ENCODE data around the gene MYO18A. TPM values are rescaled to one million over a fixed set of nuclear protein-coding genes. Genes with fewer than 3 reads are reported as not detected.
"Not testable (repeated sequence)": the region's sequence is repeated elsewhere in the genome, so short reads cannot be mapped to it uniquely, and the experiment has no call there.

MYO18A gene
- total RNA-seq, 1 experiment from 2014 or later: 108 TPM

- DNase-seq (ENCODE audit: low spot score): no peak
Measured at GRCh38 chr17:29107084-29107483, 73.1 kb downstream of the MYO18A start.

- no peak for DNase-seq (ENCODE audit: low spot score)
Measured at GRCh38 chr17:29103341-29103740, 76.9 kb downstream of the MYO18A start.

- DNase-seq (ENCODE audit: low spot score): no peak
Measured at GRCh38 chr17:29102741-29103181, 77.4 kb downstream of the MYO18A start.

- no peak for DNase-seq (ENCODE audit: low spot score)
Measured at GRCh38 chr17:29102046-29102445, 78.2 kb downstream of the MYO18A start.

GRCh38 chr17:29100296-29100695 is 79.9 kb downstream of the MYO18A start:
- DNase-seq (ENCODE audit: low spot score): no peak

- DNase-seq (ENCODE audit: low spot score): no peak
Measured at GRCh38 chr17:29099527-29099926, 80.7 kb downstream of the MYO18A start.

- no peak for DNase-seq (ENCODE audit: low spot score)
Measured at GRCh38 chr17:29096094-29096493, 84.1 kb downstream of the MYO18A start.

- no peak for DNase-seq (ENCODE audit: low spot score)
Measured at GRCh38 chr17:29095439-29095838, 84.8 kb downstream of the MYO18A start.

GRCh38 chr17:29094101-29094708 is 86.0 kb downstream of the MYO18A start:
- DNase-seq (ENCODE audit: low spot score): no peak

GRCh38 chr17:29093090-29093871 is 86.9 kb downstream of the MYO18A start:
- no peak for DNase-seq (ENCODE audit: low spot score)

GRCh38 chr17:29091606-29092289 is 88.5 kb downstream of the MYO18A start:
- DNase-seq (ENCODE audit: low spot score): no peak

- DNase-seq (ENCODE audit: low spot score): no peak
Measured at GRCh38 chr17:29090750-29091605, 89.2 kb downstream of the MYO18A start.

GRCh38 chr17:29090108-29090507 is 90.1 kb downstream of the MYO18A start:
- no peak for DNase-seq (ENCODE audit: low spot score)

- DNase-seq (ENCODE audit: low spot score): no peak
Measured at GRCh38 chr17:29089601-29090044, 90.6 kb downstream of the MYO18A start.

GRCh38 chr17:29088782-29089181 is 91.4 kb downstream of the MYO18A start:
- not testable (repeated sequence) for DNase-seq (ENCODE audit: low spot score)

GRCh38 chr17:29086628-29087332 is 93.4 kb downstream of the MYO18A start:
- no peak for DNase-seq (ENCODE audit: low spot score)

- no peak for DNase-seq (ENCODE audit: low spot score)
Measured at GRCh38 chr17:29085223-29085622, 95.0 kb downstream of the MYO18A start.

- no peak for DNase-seq (ENCODE audit: low spot score)
Measured at GRCh38 chr17:29084541-29085146, 95.6 kb downstream of the MYO18A start.

GRCh38 chr17:29080965-29081364 is 99.2 kb downstream of the MYO18A start:
- no peak for DNase-seq (ENCODE audit: low spot score)

- no peak for DNase-seq (ENCODE audit: low spot score)
Measured at GRCh38 chr17:29080323-29080722, 99.9 kb downstream of the MYO18A start.
